A549 treated with AZD9567 at 1 μM for 4 hours (cell line): Measurements from ENCODE around the gene EMCN. TPM values are rescaled to one million over a fixed set of nuclear protein-coding genes. Genes with fewer than 3 reads are reported as not detected.

Source experiments
- total RNA-seq: library from RNA; stranded (reverse); fragments of 200-300 nt; extraction: Qiagen RNA extraction; gene quantifications from 5 replicates; pipeline ENCODE4 v1.2.3, GENCODE V29; 2022; ENCODE audit not compliant: insufficient read depth

EMCN gene
- total RNA-seq, result not detected in 5 replicates

GRCh38 chr4:100517864-100518341 is at the start of gene EMCN:
EMCN (minus strand) TSS chr4:100518022; CDS start chr4:100517914, 108 bp downstream.

